Measurements from ENCODE around the gene DAGLB. TPM values are rescaled to one million over a fixed set of nuclear protein-coding genes. Genes with fewer than 3 reads are reported as not detected.
A peak's percentile ranks its signal among the peaks of the same experiment; 100 is the strongest.

DAGLB gene
- total RNA-seq (10 to 100 TPM; 14.4 to 35.1 (median 25.3) TPM), polyA plus RNA-seq (10 to 100 TPM in 2 of 3 donors, 1 to 10 TPM in 1; 7.2 to 29.2 (median 18.4) TPM)
- long read RNA-seq, donor 1, partial matches to known transcripts: 0 of 4 reads
- long read RNA-seq, donor 1, other reads (novel, unspliced or antisense): 0 of 4 reads
- long read RNA-seq, donor 2, partial matches to known transcripts: 8 of 10 reads
- long read RNA-seq, donor 2, other reads (novel, unspliced or antisense): 0 of 10 reads

DNA sequence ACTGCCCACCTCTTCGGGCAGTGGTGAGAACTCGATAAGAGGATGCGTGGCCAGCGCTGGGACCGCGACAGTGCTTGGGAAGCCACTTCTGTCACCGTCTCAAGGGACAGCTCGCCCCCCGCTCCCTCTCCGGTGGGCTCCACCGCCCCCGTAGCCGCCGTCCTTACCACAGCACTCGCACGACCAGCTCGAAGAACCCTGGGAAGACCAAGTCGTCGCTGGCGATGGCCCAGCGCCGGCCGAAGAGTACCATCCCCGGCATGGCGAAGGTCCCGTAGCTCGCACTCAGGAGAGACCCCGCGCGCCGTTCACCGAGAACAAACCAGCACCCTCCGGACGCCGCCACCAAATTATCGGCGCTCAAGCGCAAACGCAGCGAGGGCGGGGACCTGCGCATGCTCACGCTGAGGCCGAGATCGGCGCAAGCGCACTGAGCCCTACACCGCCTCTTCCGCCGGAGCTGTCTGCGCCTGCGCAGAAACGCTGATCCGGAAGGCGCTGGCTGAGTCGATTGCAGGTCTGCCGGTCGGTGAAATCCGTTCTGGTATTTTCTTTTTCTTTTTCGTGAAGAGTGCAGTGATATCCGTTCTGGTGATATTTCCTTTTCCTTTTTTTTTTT lies at the start of gene DAGLB:
Gene DAGLB, minus strand, starts transcription at position 374 of the 619 bp plus-strand sequence. Its CDS starts 112 bp downstream, at position 262.
- TF ChIP-seq POLR2A (IDR thresholded peaks at IDR 0.05): peak in 2 of 3 donors; percentile 22 to 72
- TF ChIP-seq, protein P1, sequence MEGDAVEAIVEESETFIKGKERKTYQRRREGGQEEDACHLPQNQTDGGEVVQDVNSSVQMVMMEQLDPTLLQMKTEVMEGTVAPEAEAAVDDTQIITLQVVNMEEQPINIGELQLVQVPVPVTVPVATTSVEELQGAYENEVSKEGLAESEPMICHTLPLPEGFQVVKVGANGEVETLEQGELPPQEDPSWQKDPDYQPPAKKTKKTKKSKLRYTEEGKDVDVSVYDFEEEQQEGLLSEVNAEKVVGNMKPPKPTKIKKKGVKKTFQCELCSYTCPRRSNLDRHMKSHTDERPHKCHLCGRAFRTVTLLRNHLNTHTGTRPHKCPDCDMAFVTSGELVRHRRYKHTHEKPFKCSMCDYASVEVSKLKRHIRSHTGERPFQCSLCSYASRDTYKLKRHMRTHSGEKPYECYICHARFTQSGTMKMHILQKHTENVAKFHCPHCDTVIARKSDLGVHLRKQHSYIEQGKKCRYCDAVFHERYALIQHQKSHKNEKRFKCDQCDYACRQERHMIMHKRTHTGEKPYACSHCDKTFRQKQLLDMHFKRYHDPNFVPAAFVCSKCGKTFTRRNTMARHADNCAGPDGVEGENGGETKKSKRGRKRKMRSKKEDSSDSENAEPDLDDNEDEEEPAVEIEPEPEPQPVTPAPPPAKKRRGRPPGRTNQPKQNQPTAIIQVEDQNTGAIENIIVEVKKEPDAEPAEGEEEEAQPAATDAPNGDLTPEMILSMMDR (IDR thresholded peaks at IDR 0.05 in 8 of 11, conservative IDR thresholded peaks at IDR 0.05 in 3 of 11): peak in 2 of 11 experiments; percentile 25 to 28
- TF ChIP-seq POLR2AphosphoS5 (IDR thresholded peaks at IDR 0.05): peak; percentile 96
- no peaks in the 10 kb centered on the region for H3K9me3 ChIP-seq
- peaks cover 3 to 33% (median 26%) of the 10 kb centered on the region in 6 donors for H3K36me3 ChIP-seq
- H3K4me1 ChIP-seq: peaks cover 11 to 57% (median 33%) of the 10 kb centered on the region in 6 donors
- 0 to 1% (median 1%) methylated on average over 23 to 61 of the region's 61 CpGs for WGBS, 5 donors
- intact Hi-C loops (cut with DNase I; ENCODE audit: low total_unique reads): no loop called here
- DNase-seq: peak; percentile 99
- peak within 1 kb of the TSS; percentile 75 to 93 (median 90) for H3K27ac ChIP-seq
- H3K27me3 ChIP-seq (replicated peaks in 1 of 7): no peaks in the 10 kb centered on the region
- peak within 1 kb of the TSS; percentile 61 to 94 (median 88) for H3K4me3 ChIP-seq

DNA sequence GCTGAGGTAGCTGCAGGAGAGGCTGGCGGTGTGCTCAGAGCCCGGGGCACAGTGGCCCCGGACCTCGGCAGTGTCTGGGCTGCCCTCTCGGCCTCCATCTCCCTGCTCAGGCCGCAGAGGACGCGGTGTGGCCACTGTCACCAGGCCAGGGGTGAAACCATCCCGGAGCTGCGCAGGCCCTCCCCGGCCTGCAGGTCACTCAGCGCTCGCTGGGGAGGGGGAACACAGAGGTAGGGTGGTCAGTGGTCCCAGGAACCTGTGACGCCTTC lies 49.8 kb upstream of the DAGLB start:
- Histone ChIP-seq H3K27me3 (replicated peaks in 1 of 7) (no peaks in the 10 kb centered on the region), H3K36me3 (no peaks in the 10 kb centered on the region), H3K9me3 (no peaks in the 10 kb centered on the region), H3K4me1 (peaks cover 0 to 17% (median under 1%) of the 10 kb centered on the region in 6 donors), H3K27ac (no peak overlapping the region), H3K4me3 (no peak overlapping the region)
- intact Hi-C loops (cut with DNase I; ENCODE audit: low total_unique reads): no loop called here
- 83 to 97% (median 93%) methylated on average over 6 to 14 of the region's 14 CpGs for WGBS, 5 donors
- DNase-seq: no peak
- TF ChIP-seq POLR2A (IDR thresholded peaks at IDR 0.05) (no peak), POLR2AphosphoS5 (IDR thresholded peaks at IDR 0.05) (no peak)
- TF ChIP-seq, protein P1 (IDR thresholded peaks at IDR 0.05 in 8 of 11, conservative IDR thresholded peaks at IDR 0.05 in 3 of 11): no peak

DNA sequence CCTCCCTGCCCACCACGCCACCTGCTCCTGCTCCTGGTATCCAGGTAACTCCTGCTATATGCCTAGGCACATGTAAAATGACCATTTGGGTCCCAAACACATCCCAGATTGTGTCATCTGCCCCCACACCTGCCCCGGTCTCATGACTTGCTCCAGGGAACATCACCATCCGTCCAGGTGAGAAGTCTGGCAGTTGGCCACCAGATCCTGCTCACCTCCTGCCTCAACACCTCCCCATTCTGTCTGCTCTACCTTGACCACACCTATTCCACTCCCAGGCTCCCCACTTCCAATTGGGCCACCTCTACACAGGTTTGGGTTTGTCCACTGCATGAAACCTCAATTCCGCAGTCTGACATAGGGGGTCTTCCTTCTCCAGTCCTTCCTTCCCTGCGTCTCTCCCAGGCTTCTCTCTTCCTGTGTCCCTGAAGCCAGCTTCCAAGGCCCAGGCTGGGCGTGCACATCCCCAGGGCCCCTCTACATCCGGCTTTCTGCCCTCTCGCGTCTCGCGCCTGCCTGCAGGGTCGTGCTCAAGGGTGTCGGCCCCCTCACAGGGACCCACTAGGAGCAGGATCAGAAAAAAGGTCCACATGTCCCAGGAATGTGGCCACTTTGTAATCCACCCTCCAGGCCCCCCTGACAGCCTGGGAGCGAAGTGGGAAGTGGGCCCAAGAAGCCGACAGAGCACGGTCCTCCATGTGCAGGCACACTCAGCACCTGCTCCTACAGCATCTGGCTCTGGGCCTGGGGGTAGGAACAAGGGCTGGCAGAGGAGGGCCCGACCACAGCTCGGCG lies 49.3 kb upstream of the DAGLB start:
- Histone ChIP-seq H3K4me3 (no peak overlapping the region), H3K27ac (no peak overlapping the region), H3K27me3 (replicated peaks in 1 of 7) (no peaks in the 10 kb centered on the region), H3K36me3 (no peaks in the 10 kb centered on the region), H3K4me1 (peaks cover 0 to 16% (median 0%) of the 10 kb centered on the region in 6 donors), H3K9me3 (no peaks in the 10 kb centered on the region)
- 69 to 91% (median 79%) methylated on average over 13 to 19 of the region's 19 CpGs for WGBS, 5 donors
- intact Hi-C loops (cut with DNase I; ENCODE audit: low total_unique reads): no loop called here
- TF ChIP-seq, protein P1 (IDR thresholded peaks at IDR 0.05 in 8 of 11, conservative IDR thresholded peaks at IDR 0.05 in 3 of 11): no peak
- peak in 2 of 3 donors; percentile 42 to 57 for TF ChIP-seq POLR2AphosphoS5 (IDR thresholded peaks at IDR 0.05)
- DNase-seq: no peak
